Esophagus squamous epithelium (tissue), 5 donors: ENCODE results near the gene TMEM151A. TPM values are rescaled to one million over a fixed set of nuclear protein-coding genes. Genes with fewer than 3 reads are reported as not detected.
A peak's percentile ranks its signal among the peaks of the same experiment; 100 is the strongest.

ENCODE experiments used
- DNase-seq: peaks from one replicate; lab custom pipeline; 2025; lab: John Stamatoyannopoulos, UW
- H3K27ac ChIP-seq, 4 donors: fragments of 200-600 bp; sonication (generic); one replicate each; pipeline ENCODE4 v1.5.1; 2016 to 2019; ENCODE audit warnings: mild to moderate bottlenecking in 1 of 4
- H3K27me3 ChIP-seq, 4 donors: fragments of 200-600 bp; sonication (generic); 1 replicate in 3 of 4; 2 replicates in 1 of 4; pipeline versions ENCODE4 v1.5.1 to v1.6.0; 2017 to 2021; ENCODE audit warnings: antibody characterized with exemption in 1 of 4
- H3K36me3 ChIP-seq, 3 donors: fragments of 200-600 bp; sonication (generic); one replicate each; pipeline ENCODE4 v1.5.1; 2016 to 2019
- H3K4me1 ChIP-seq, 3 donors: fragments of 200-600 bp; sonication (generic); one replicate each; pipeline ENCODE4 v1.5.1; 2017 to 2019
- H3K4me3 ChIP-seq, 4 donors: fragments of 200-600 bp; sonication (generic); 1 replicate in 3 of 4; 2 replicates in 1 of 4; pipeline ENCODE4 v1.5.1; 2016 to 2019; ENCODE audit warnings: mild to moderate bottlenecking in 2 of 4, moderate library complexity in 1 of 4
- H3K9me3 ChIP-seq, 3 donors: fragments of 200-600 bp; sonication (generic); one replicate each; pipeline ENCODE4 v1.5.1; 2016 to 2019
- POLR2A ChIP-seq, 4 donors: fragments of 450-650 bp; IDR thresholded peaks; one replicate each; pipeline ENCODE4 v1.6.1; 2017; ENCODE audit warnings: antibody characterized with exemption in 4 of 4, mild to moderate bottlenecking in 4 of 4, moderate library complexity in 3 of 4
- WGBS, 2 donors: methylation state at CpG; one replicate each; pipeline ENCODE4 v1.1.5; 2018; 5-methylcytosine and 5-hydroxymethylcytosine counted together
- intact Hi-C: fragments of 100-400 bp; cut with DNase I; formaldehyde crosslinking; loops from one replicate; pipeline ENCODE4 v1.15.0; 2022
- total RNA-seq, 4 donors: library from RNA; depleted of rRNA; stranded (reverse); fragments of >200 nt; gene quantifications; one replicate each; pipeline ENCODE4 v1.1.0, GENCODE V29; 2016
- TF ChIP-seq, protein P1 (sequence below), 6 experiments: fragments of 450-650 bp in 4 of 6; fragments of 200-600 bp in 2 of 6; sonication (generic) in 2 of 6; IDR thresholded peaks; one replicate each; pipeline ENCODE4 v1.5.1; 2016 to 2019; ENCODE audit warnings: antibody characterized with exemption in 6 of 6, mild to moderate bottlenecking in 4 of 6, moderate library complexity in 4 of 6
- donor health status: DM: yes; HTN: yes; CAD: no.

The TMEM151A gene
- total RNA-seq, 4 donors from 2014 or later: not detected

DNA sequence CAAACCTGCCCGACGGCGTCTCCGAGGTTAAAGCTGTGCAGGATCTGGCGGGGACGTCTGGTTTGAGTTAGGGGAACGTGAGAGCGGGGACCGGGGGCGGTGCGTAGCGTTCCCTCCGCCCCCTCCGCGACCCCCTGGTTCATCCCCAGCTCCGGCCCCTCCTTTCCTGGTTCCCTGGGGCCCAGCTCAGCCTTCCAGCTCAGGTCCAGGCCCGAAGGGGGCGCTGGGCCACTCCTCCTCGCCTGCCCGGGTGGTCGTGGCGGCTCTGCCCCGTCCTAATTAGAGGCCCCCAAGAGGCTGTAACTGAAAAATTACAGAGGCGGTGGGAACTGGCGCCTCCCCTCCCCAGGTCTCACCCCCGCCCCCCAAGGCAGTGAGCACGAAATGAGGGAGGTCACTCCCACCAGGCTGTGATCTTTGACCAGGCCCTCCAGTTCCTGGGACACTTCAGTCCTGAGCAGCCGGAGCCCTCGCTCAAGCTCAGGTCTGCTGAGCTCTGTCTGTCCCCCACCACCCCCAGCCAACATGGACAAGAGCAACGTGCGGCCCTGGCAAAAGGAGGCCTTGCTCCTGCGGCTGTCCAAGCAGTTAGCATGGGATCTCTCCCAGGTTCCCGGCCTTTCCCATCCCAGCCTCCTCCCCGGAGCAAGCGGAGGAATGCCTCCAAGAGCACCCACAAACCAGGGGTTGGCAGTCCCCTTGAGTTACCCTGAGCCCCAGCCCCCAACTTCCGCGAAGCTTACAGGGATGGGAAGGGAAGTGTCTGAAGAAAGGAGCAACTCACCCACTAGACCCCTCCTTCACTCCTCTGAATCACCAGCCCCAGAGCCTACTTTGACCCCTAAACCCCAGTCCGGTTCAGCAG, 21.9 kb downstream of the TMEM151A start:
- H3K4me1 ChIP-seq: peaks cover 38 to 73% (median 46%) of the 10 kb centered on the region in 3 donors
- H3K4me3 ChIP-seq: peak overlapping the region; percentile 15 to 68 (median 60)
- peaks cover 0 to 32% (median 0%) of the 10 kb centered on the region in 4 donors for H3K27me3 ChIP-seq
- H3K36me3 ChIP-seq: no peaks in the 10 kb centered on the region
- DNase-seq: no peak
- peak overlapping the region; percentile 83 to 92 (median 89) for H3K27ac ChIP-seq
- TF ChIP-seq, protein P1, sequence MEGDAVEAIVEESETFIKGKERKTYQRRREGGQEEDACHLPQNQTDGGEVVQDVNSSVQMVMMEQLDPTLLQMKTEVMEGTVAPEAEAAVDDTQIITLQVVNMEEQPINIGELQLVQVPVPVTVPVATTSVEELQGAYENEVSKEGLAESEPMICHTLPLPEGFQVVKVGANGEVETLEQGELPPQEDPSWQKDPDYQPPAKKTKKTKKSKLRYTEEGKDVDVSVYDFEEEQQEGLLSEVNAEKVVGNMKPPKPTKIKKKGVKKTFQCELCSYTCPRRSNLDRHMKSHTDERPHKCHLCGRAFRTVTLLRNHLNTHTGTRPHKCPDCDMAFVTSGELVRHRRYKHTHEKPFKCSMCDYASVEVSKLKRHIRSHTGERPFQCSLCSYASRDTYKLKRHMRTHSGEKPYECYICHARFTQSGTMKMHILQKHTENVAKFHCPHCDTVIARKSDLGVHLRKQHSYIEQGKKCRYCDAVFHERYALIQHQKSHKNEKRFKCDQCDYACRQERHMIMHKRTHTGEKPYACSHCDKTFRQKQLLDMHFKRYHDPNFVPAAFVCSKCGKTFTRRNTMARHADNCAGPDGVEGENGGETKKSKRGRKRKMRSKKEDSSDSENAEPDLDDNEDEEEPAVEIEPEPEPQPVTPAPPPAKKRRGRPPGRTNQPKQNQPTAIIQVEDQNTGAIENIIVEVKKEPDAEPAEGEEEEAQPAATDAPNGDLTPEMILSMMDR (IDR thresholded peaks at IDR 0.05): no peak
- TF ChIP-seq POLR2A (IDR thresholded peaks at IDR 0.05): no peak
- WGBS, 2 donors: 61 to 68% methylated on average over 5 to 6 of the region's 38 CpGs
- no peaks in the 10 kb centered on the region for H3K9me3 ChIP-seq
- intact Hi-C loops: no loop called here

- WGBS, 2 donors: 75 to 82% methylated on average over 1 of the region's 1 CpG
- H3K4me1 ChIP-seq: peaks cover 43 to 79% (median 52%) of the 10 kb centered on the region in 3 donors
- TF ChIP-seq, protein P1 (IDR thresholded peaks at IDR 0.05): no peak
- no peak for TF ChIP-seq POLR2A (IDR thresholded peaks at IDR 0.05)
- peak overlapping the region in 3 of 4 donors; percentile 56 to 68 (median 63) for H3K4me3 ChIP-seq
- no peaks in the 10 kb centered on the region for H3K9me3 ChIP-seq
- no peaks in the 10 kb centered on the region for H3K36me3 ChIP-seq
- H3K27me3 ChIP-seq: peaks cover 0 to 32% (median 0%) of the 10 kb centered on the region in 4 donors
- no peak for DNase-seq
- intact Hi-C loops: no loop called here
- peak overlapping the region; percentile 83 to 92 (median 89) for H3K27ac ChIP-seq
Observed at GRCh38 chr11:66314186-66314501, 22.4 kb downstream of the TMEM151A start.

DNA sequence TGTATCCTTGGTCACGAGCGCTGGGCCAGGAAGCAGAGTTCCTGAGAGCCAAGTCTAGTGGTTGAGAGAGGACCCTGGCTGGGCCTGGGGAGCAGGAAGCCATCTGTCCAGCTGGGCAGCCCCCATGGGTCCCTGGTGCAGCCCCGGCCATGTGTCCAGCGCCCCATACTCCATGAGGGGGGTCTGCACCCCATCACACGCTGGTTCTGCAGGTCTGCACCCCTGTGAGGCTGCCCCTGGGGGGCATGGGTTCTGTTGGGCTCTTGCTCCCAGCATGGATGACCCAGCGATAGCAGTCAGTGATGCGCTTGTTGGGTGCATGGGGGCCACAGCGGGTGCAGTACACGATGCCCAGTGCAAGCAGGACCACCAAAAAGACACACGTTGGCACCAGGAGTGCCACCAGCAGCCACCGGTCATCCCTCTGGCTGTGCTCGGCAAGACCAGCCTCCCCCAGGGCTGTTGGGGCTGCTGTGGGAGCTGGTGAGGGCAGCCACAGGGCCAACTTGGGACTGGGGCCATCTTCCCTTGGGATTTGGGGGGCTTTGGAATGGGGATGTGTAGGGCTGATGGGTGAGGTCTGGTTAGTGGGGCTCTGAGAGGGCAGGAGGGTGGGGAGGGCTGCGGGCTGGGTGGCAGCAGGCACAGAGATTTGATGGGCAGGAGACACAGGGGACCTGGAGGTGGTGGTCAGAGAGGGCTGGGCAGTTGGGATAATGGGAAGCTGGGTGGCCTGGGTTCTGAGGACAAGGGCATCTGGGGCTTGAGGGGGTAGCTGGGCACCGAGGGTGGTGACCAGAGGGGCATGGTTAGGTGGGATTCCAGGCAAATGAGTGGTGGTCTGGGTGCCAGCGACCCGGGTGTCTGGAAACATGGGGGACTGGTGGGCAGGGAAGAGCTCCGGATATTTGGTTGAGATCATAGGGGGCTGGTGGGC, 23.1 kb downstream of the TMEM151A start:
- no peaks in the 10 kb centered on the region for H3K9me3 ChIP-seq
- H3K27me3 ChIP-seq: peaks cover 0 to 32% (median 0%) of the 10 kb centered on the region in 4 donors
- 73 to 83% methylated on average over 4 to 7 of the region's 17 CpGs for WGBS, 2 donors
- no peaks in the 10 kb centered on the region for H3K36me3 ChIP-seq
- H3K4me1 ChIP-seq: peaks cover 44 to 83% (median 56%) of the 10 kb centered on the region in 3 donors
- H3K4me3 ChIP-seq: peak overlapping the region in 3 of 4 donors; percentile 56 to 68 (median 63)
- no peak for TF ChIP-seq POLR2A (IDR thresholded peaks at IDR 0.05)
- TF ChIP-seq, protein P1 (IDR thresholded peaks at IDR 0.05): no peak
- intact Hi-C loops: no loop called here
- peak overlapping the region; percentile 83 to 92 (median 89) for H3K27ac ChIP-seq
- DNase-seq: no peak

DNA sequence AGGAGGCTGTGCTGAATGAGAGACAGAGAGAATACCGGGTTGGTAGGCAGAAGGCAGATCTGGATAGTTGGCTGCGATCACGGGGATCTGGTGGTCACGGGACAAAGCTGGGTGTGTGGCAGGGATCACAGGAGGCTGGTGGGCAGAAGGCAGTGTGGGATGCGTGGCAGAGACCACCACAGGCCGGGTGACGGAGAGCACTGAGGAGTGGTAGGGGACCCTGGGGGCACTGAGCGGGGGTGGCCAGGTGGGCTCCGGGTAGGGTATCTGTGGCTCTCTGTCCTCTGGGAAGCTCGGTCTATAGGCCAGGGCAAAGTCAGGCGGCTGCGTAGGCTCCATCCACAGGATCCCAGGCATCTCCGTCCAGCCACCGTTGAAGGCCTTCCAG, 23.8 kb downstream of the TMEM151A start:
- Histone ChIP-seq H3K27me3 (peaks cover 0 to 32% (median 0%) of the 10 kb centered on the region in 4 donors), H3K9me3 (no peaks in the 10 kb centered on the region), H3K4me1 (peaks cover 44 to 83% (median 56%) of the 10 kb centered on the region in 3 donors), H3K4me3 (peak overlapping the region; percentile 6 to 68 (median 60)), H3K36me3 (no peaks in the 10 kb centered on the region), H3K27ac (peak overlapping the region; percentile 83 to 92 (median 89))
- intact Hi-C loops: no loop called here
- WGBS, 2 donors: 82 to 86% methylated on average over 10 to 14 of the region's 14 CpGs
- no peak for DNase-seq
- no peak for TF ChIP-seq POLR2A (IDR thresholded peaks at IDR 0.05)
- TF ChIP-seq, protein P1 (IDR thresholded peaks at IDR 0.05): no peak
